GM18873 (cell line): ENCODE data around the gene ZIC5.

ENCODE experiments used
- ATAC-seq: cut with Tn5 transposase; IDR thresholded peaks from one replicate; pipeline ENCODE4 v1.9.1; 2021; ENCODE audit warnings: mild to moderate bottlenecking, moderate library complexity, moderate number of reproducible peaks; ENCODE audit not compliant: unreplicated experiment, low FRiP score

The ZIC5 gene

GRCh38 chr13:99971576-99972189 lies at the start of gene ZIC5:
Gene ZIC5, minus strand, starts transcription at chr13:99971767. Its CDS starts 164 bp downstream, at chr13:99971603.
- no peak for ATAC-seq

GRCh38 chr13:100019780-100020356 lies 48.3 kb upstream of the ZIC5 start:
- ATAC-seq: no peak

GRCh38 chr13:100014621-100015020 lies 43.1 kb upstream of the ZIC5 start:
- ATAC-seq: no peak

- ATAC-seq: no peak
Measured at GRCh38 chr13:99998261-99998660, 26.7 kb upstream of the ZIC5 start.

GRCh38 chr13:99997702-99998214 lies 26.2 kb upstream of the ZIC5 start:
- ATAC-seq: no peak

GRCh38 chr13:99996381-99996973 lies 24.9 kb upstream of the ZIC5 start:
- ATAC-seq: no peak

GRCh38 chr13:99995589-99996380 lies 24.2 kb upstream of the ZIC5 start:
- no peak for ATAC-seq

- no peak for ATAC-seq
Measured at GRCh38 chr13:99995104-99995588, 23.6 kb upstream of the ZIC5 start.

GRCh38 chr13:99994638-99995020 lies 23.1 kb upstream of the ZIC5 start:
- no peak for ATAC-seq

- ATAC-seq: no peak
Measured at GRCh38 chr13:99993660-99994637, 22.4 kb upstream of the ZIC5 start.

- ATAC-seq: no peak
Measured at GRCh38 chr13:99992949-99993351, 21.4 kb upstream of the ZIC5 start.

- ATAC-seq: no peak
Measured at GRCh38 chr13:99991828-99992775, 20.5 kb upstream of the ZIC5 start.

- ATAC-seq: no peak
Measured at GRCh38 chr13:99991013-99991827, 19.7 kb upstream of the ZIC5 start.

GRCh38 chr13:99990126-99990977 lies 18.8 kb upstream of the ZIC5 start:
- no peak for ATAC-seq

- ATAC-seq: no peak
Measured at GRCh38 chr13:99989276-99990125, 17.9 kb upstream of the ZIC5 start.
